HEK293T (cell line): Measurements from ENCODE around the gene MEPCE.

Experiments used
- BHLHE40 ChIP-seq: fragments of 450-650 bp; IDR thresholded peaks from 2 replicates; pipeline ENCODE4 v1.6.1; 2016; ENCODE audit warnings: mild to moderate bottlenecking, moderate library complexity, borderline replicate concordance
- ELF4 ChIP-seq: fragments of 450-650 bp; IDR thresholded peaks from 2 replicates; pipeline ENCODE4 v1.6.1; 2017; ENCODE audit warnings: antibody characterized with exemption
- FOXK2 ChIP-seq: fragments of 450-650 bp; IDR thresholded peaks from 2 replicates; pipeline ENCODE4 v1.6.1; 2016; ENCODE audit warnings: mild to moderate bottlenecking
- FOXM1 ChIP-seq: fragments of 450-650 bp; IDR thresholded peaks from 2 replicates; pipeline ENCODE4 v1.6.1; 2017; ENCODE audit warnings: mild to moderate bottlenecking, borderline replicate concordance
- HDGF ChIP-seq: fragments of 450-650 bp; IDR thresholded peaks from 2 replicates; pipeline ENCODE4 v1.6.1; 2017; ENCODE audit warnings: antibody characterized with exemption, borderline replicate concordance
- SP1 ChIP-seq: fragments of 450-650 bp; IDR thresholded peaks from 2 replicates; pipeline ENCODE4 v1.6.1; 2017
- ZNF384 ChIP-seq: fragments of 450-650 bp; IDR thresholded peaks from 2 replicates; pipeline ENCODE4 v1.6.1; 2016

GRCh38 chr7:100452513-100452912 lies 22.9 kb downstream of the MEPCE start:
- TF ChIP-seq HDGF (no peak), BHLHE40 (no peak), ELF4 (no peak), FOXM1 (no peak), ZNF384 (no peak), SP1 (no peak), FOXK2 (no peak)
